GM18907 (cell line): ENCODE data around the gene GLIS1.

Experiments
- ATAC-seq: cut with Tn5 transposase; IDR thresholded peaks from one replicate; pipeline ENCODE4 v1.9.1; 2021; ENCODE audit warnings: mild to moderate bottlenecking, moderate library complexity; ENCODE audit not compliant: unreplicated experiment

Gene GLIS1

DNA sequence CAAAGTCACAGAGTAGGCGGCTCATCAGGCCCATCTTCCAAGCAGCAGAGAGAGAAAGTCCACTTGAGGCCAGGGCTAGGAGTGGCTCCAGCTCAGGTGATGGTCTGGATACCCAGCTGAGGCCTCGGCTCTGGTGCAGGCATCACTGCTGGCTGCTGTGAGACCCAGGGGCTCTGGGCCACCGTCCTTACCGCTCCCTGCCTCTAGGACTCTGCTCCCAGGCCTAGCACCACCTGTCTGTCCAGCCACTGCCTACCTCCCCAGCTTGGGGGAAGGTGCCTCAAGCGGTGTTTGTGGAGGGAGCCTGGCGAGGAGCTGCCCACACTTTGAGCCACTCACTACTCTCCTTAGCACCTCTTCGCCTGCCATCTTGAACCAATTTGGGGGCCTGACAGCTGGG is 221.9 kb downstream of the GLIS1 start:
- ATAC-seq, result no peak

GRCh38 chr1:53516181-53516580 is 222.8 kb downstream of the GLIS1 start:
- no peak for ATAC-seq

DNA sequence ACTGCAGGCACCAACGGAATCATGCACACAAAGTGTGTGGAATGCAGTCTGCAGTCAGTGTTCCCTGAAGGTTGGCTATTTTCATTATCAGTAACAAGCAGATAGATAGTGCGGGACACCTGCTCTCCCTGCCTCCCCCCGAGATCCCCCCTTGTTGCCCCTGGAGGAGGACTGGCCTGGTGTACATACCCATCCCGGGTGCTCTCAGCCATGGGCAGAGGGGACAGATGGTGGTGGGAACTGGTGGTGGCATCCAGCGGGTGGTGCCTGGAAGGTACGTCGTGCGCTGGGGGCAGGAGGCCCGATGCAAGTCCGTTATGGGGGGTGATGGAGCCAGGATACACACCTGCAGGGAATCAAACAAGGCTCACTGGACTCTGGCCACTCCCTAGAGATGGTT is 224.5 kb downstream of the GLIS1 start:
- ATAC-seq, result no peak

- ATAC-seq, result no peak
These were observed 225.1 kb downstream of the GLIS1 start for GRCh38 chr1:53513846-53514245.

DNA sequence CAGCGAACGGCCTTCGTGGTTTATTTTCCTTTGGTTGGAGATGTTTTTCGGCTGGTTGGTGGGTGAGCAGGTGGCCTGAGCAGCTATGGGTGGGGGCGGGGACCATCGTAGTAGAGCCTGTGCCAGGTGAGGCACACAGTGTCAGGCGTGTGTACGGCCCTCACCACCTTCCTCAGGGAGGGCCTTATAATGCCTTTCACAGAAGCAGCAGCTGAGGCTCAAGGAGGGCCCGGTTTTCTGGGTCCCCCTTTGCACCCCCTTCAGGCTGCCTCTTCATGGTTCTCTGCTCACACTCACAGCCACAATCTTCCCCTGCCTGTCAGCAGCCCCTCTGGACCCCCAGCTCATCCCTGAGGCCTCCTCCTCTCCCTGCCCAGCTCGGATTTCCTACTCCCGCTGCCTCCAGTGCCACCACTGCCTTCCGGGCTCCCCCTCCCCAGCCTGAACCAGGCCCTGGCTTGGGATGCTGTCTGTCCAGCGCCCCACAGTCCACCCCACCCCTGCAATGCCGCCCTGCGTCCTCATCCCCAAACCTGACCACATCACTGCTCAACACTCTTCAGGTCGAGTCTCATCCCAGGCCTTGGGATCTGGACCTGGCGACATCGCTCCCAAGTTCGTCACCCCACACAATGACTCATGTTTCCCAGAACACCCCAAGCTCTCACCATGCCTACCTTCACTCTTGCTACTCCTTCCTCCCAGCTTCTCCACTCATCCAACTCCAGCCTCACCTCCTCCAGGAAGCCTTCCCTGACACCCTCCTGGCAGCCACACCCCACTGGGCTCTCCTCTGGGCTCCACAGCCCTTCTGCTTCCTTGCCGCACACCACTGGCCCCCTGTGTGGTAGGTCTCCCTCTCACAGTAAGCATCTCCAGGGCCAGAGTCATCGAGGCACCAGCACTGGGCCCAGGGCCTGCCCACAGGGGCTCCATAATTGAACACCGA is 225.9 kb downstream of the GLIS1 start:
- ATAC-seq, result no peak

- ATAC-seq, result no peak
These were observed 226.8 kb downstream of the GLIS1 start for GRCh38 chr1:53511933-53512806.

GRCh38 chr1:53511323-53511932 is 227.5 kb downstream of the GLIS1 start:
- ATAC-seq, result no peak

DNA sequence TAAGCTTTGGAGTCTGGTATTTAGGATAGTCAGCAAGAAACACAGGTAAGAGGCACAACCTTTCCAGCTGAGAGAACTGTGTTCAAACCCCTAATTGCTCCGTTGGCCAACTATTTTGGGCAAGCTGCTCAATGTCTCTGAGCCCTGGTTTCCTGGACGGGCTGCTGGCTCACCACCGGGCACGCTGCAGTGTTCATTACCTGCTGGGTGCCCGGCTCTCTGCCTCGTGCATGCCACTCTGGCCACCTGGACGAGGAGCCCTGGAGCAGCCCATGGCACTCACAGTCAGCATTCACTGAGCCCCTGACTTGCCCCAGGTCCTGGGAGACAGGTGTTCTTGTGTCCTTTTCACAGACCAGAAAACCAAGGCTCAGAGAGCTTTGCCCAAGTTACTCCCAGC is 228.7 kb downstream of the GLIS1 start:
- no peak for ATAC-seq

DNA sequence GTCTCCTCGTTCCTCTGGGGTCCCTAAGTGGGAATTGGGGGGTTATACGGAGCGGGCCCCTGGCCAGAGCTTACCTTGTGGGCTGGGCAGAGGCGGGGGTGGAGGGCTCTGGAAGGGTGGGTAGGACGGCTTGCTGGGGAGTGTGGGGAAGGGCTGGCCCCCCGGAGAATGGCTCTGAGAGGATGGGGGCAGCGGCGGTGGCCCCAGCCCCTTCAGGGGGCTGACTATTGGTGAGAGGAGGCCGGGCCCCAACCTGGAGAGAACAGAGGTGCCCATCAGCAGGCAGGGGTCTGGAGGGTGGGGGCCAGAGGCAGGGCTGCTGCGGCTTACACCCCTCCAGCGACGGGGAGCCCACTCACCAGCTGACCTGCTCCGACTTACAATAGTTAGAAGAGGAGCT is 229.2 kb downstream of the GLIS1 start:
- no peak for ATAC-seq

- no peak for ATAC-seq
These were observed 229.8 kb downstream of the GLIS1 start for GRCh38 chr1:53508991-53509666.

GRCh38 chr1:53508056-53508990 is 230.6 kb downstream of the GLIS1 start:
- ATAC-seq, result no peak

GRCh38 chr1:53507116-53507820 is 231.7 kb downstream of the GLIS1 start:
- no peak for ATAC-seq

DNA sequence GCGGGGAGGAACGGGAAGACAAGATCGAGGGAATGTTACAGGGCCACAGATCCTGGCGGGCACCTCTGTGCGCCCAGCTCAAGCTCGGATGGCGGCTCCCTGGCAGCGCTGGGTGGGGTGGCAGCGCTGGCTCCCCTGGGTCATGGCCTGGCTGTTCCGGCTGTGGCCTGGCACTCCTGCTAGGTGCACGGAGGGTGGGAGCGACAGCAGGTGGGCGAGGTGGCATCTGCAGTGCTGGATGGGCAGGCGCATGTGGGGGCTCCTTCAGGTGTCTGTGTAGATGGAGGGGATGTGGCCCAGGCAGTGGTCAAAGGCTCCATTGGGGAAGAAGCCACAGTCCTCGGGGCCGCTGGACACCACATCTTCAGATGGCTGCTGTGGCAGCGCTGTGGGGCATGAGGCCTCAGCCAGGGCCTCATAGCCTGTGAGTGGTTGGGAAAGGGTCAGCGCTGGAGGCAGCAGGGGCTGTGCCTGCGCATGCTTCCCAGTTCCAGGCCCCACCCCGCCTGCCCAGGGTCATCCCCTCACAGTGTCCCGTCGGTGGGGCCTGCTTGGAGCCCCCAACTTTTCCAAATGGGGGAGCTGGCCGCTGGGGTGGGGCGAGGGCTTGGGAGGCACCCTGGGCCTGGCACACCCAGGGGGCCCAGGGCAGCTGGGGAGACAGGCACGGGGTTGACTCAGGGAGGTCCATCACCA is 232.5 kb downstream of the GLIS1 start:
- ATAC-seq, result no peak

GRCh38 chr1:53505891-53506290 is 233.1 kb downstream of the GLIS1 start:
- ATAC-seq, result no peak

DNA sequence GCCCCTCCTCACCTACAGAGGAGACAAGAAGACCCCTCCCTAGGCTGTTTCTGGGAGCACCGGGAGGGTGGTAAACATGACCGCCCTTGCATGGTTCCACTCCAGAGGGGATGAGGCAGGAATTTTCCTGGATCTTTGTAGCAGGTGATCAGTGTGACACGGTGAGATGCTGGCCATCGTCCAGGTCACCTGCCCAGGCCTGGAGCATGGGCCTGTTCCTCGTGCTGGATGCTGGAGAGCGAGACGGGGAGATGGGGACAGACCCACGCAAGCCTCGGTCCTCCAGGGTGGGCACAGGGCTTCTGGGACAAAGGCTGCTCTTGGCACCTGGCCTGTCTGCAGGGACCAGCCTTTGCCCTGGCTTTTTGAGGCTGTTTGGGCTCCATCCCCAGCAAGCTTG is 233.6 kb downstream of the GLIS1 start:
- ATAC-seq, result no peak

DNA sequence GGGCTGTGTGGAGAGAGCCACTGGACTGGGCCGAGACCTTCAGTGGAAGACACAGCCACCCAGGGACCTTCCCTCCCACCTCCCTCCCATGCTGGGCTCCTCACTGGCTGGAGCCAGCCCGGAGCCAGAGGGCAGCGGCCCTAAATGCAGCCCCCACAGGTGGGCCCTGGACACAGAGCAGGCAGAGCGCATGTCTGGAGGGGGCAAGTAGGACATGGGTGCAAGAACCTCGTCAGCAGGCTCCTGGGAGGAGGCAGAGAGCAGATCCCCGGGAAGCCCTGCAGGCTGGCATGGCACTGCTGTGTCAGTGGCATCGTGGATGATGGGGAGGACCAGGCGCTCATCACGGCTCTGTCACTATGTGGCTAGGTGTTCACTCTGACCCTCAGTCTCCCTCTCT is 234.1 kb downstream of the GLIS1 start:
- ATAC-seq, result no peak

GRCh38 chr1:53503433-53504217 is 235.3 kb downstream of the GLIS1 start:
- ATAC-seq, result no peak
